Endothelial cell of umbilical vein (primary cell): ENCODE measurements around the gene GVQW3. TPM values are rescaled to one million over a fixed set of nuclear protein-coding genes. Genes with fewer than 3 reads are reported as not detected.

Experiments
- BruUV-seq: library from RNA; stranded (reverse); fragments of 400-500 nt; replicated peaks from 2 replicates; lab custom pipeline; 2021; lab: Mats Ljungman, UMichigan
- CTCF ChIA-PET: fragments of 300-600, 350-600 bp; sonication (Branson Sonifier 250); formaldehyde crosslinking; loops from one replicate; lab custom pipeline; 2021; ENCODE audit warnings: antibody characterized with exemption, inconsistent platforms; lab: Charles Lee
- POLR2A ChIA-PET: fragments of 300-600, 350-600 bp; sonication (Branson Sonifier 250); formaldehyde crosslinking; loops from one replicate; lab custom pipeline; 2021; ENCODE audit warnings: antibody characterized with exemption, inconsistent platforms; lab: Charles Lee
- DNase-seq: peaks from one replicate; pipeline ENCODE4 v3.0.0-alpha.2; 2011; ENCODE audit warnings: low read depth, low spot score
- FAIRE-seq: peaks from 2 replicates; lab custom pipeline; 2011; peaks lifted over from hg19 to GRCh38; lab: Jason Lieb, UNC
- H2AFZ ChIP-seq: 2 replicates; pipeline ENCODE4 v1.6.0; 2012; ENCODE audit warnings: low read depth, low read length, control low read depth, inconsistent platforms
- H3K27ac ChIP-seq: 2 replicates; pipeline ENCODE4 v1.5.1; 2011; ENCODE audit warnings: low read depth, mild to moderate bottlenecking, control low read depth, low read length, moderate library complexity; ENCODE audit not compliant: insufficient read depth
- H3K27me3 ChIP-seq, 2 experiments: 2 replicates each; pipeline versions ENCODE4 v1.6.0 to v1.6.1; 2011; ENCODE audit warnings: low read length in 2 of 2, mixed read lengths in 1 of 2; ENCODE audit not compliant: control insufficient read depth in 2 of 2, insufficient read depth in 2 of 2
- H3K36me3 ChIP-seq, 2 experiments: 2 replicates in 1 of 2; 3 replicates in 1 of 2; pipeline ENCODE4 v1.5.1; 2011; ENCODE audit warnings: low read length in 2 of 2, mild to moderate bottlenecking in 1 of 2, moderate library complexity in 1 of 2; ENCODE audit not compliant: control insufficient read depth in 2 of 2, insufficient read depth in 2 of 2; ENCODE audit errors: extremely low read depth in 1 of 2
- H3K4me1 ChIP-seq: 3 replicates; pipeline ENCODE4 v1.5.1; 2011; ENCODE audit warnings: mild to moderate bottlenecking, low read length; ENCODE audit not compliant: control insufficient read depth, insufficient read depth; ENCODE audit errors: extremely low read depth
- H3K4me2 ChIP-seq: 2 replicates; pipeline ENCODE4 v1.6.1; 2011; ENCODE audit warnings: low read length, control low read depth, mixed read lengths; ENCODE audit not compliant: insufficient read depth
- H3K4me3 ChIP-seq, 3 experiments: fragments of 200-600 bp in 1 of 3; sonication (generic), shearing (Covaris generic) in 1 of 3; replicated peaks in 1 of 3; 2 replicates each; pipeline ENCODE4 v1.5.1; 2011 to 2016; ENCODE audit warnings: control low read depth in 3 of 3, low read length in 3 of 3, mild to moderate bottlenecking in 2 of 3, inconsistent platforms in 1 of 3, low read depth in 1 of 3, moderate library complexity in 1 of 3; ENCODE audit not compliant: insufficient read depth in 1 of 3
- H3K79me2 ChIP-seq: 2 replicates; pipeline ENCODE4 v1.6.0; 2012; ENCODE audit warnings: low read length, inconsistent platforms; ENCODE audit not compliant: control insufficient read depth, insufficient read depth
- H3K9ac ChIP-seq: replicated peaks from 2 replicates; pipeline ENCODE3; 2011; ENCODE audit warnings: low read length, control low read depth; ENCODE audit not compliant: insufficient read depth; ENCODE audit errors: extremely low read depth
- H3K9me1 ChIP-seq: replicated peaks from 3 replicates; pipeline ENCODE4 v1.6.0; 2011; ENCODE audit warnings: mild to moderate bottlenecking, low read length; ENCODE audit not compliant: control insufficient read depth, insufficient read depth; ENCODE audit errors: extremely low read depth
- H3K9me3 ChIP-seq: replicated peaks from 2 replicates; pipeline ENCODE4 v1.5.1; 2012; ENCODE audit warnings: low read length, inconsistent platforms; ENCODE audit not compliant: control insufficient read depth, insufficient read depth
- H4K20me1 ChIP-seq: replicated peaks from 2 replicates; pipeline ENCODE3; 2011; ENCODE audit warnings: mild to moderate bottlenecking, low read length; ENCODE audit not compliant: control insufficient read depth, insufficient read depth; ENCODE audit errors: extremely low read depth
- EZH2 ChIP-seq: IDR thresholded peaks from 2 replicates; pipeline ENCODE4 v1.6.1; 2012; ENCODE audit warnings: borderline replicate concordance, low read depth, mild to moderate bottlenecking, moderate library complexity, low read length, inconsistent platforms; ENCODE audit not compliant: severe bottlenecking
- FOS ChIP-seq: IDR thresholded peaks from 2 replicates; pipeline ENCODE4 v1.6.1; 2011; ENCODE audit warnings: mild to moderate bottlenecking, low read length, moderate library complexity, borderline replicate concordance; ENCODE audit not compliant: insufficient read depth
- GATA2 ChIP-seq: IDR thresholded peaks from 2 replicates; pipeline ENCODE4 v1.7.0; 2011; ENCODE audit warnings: low read depth, mild to moderate bottlenecking, moderate library complexity, mixed read lengths, low read length; ENCODE audit not compliant: insufficient read length, insufficient read depth
- JUN ChIP-seq: IDR thresholded peaks from 2 replicates; pipeline ENCODE4 v1.6.1; 2011; ENCODE audit warnings: borderline replicate concordance, low read depth; ENCODE audit not compliant: insufficient read length, insufficient read depth
- MYC ChIP-seq: IDR thresholded peaks from one replicate; pipeline ENCODE4 v1.6.1; 2011; ENCODE audit warnings: mild to moderate bottlenecking, low read depth, low read length
- POLR2A ChIP-seq: IDR thresholded peaks from 2 replicates; pipeline ENCODE4 v1.6.1; 2012; ENCODE audit warnings: low read depth, mild to moderate bottlenecking, control low read depth, low read length
- POLR2AphosphoS5 ChIP-seq: IDR thresholded peaks from 2 replicates; pipeline ENCODE4 v1.6.1; 2012; ENCODE audit warnings: low read depth, mild to moderate bottlenecking, control low read depth, low read length, moderate library complexity; ENCODE audit not compliant: insufficient read depth
- dilution Hi-C: fragments of 300-500 bp; cut with MboI; formaldehyde crosslinking; loops from one replicate; pipeline ENCODE4 v1.15.0; 2019; ENCODE audit warnings: low sequenced_read_pairs; ENCODE audit not compliant: extremely low pct_ligation_motif_present
- intact Hi-C: fragments of 100-400 bp; cut with micrococcal nuclease; formaldehyde crosslinking; loops from one replicate; pipeline ENCODE4 v1.10.0; 2022
- polyA plus RNA-seq, 4 experiments: library from polyadenylated mRNA; depleted of rRNA in 3 of 4; stranded (reverse) in 3 of 4; unstranded in 1 of 4; fragments of >200 nt; gene quantifications; 2 replicates each; pipeline versions ENCODE4 v1.2.1 to v1.2.3, GENCODE V29; 2011 to 2012; ENCODE audit warnings: missing spikeins in 1 of 4
- total RNA-seq: library from RNA; stranded (reverse); gene quantifications from 2 replicates; pipeline ENCODE4 v1.2.3, GENCODE V29; 2021
- TF ChIP-seq, protein P1 (sequence below): IDR thresholded peaks from 2 replicates; pipeline ENCODE4 v1.6.1; 2011; ENCODE audit not compliant: insufficient read depth, insufficient read length
- TF ChIP-seq, protein P2 (sequence below), 2 donors: IDR thresholded peaks; 1 replicate in 1 of 2; 2 replicates in 1 of 2; pipeline ENCODE4 v1.5.1; 2011; ENCODE audit warnings: low read length in 2 of 2, mild to moderate bottlenecking in 2 of 2, moderate library complexity in 2 of 2, control low read depth in 1 of 2, inconsistent platforms in 1 of 2, low read depth in 1 of 2; ENCODE audit not compliant: insufficient read depth in 1 of 2; ENCODE audit errors: extremely low read depth in 1 of 2

GVQW3 gene
- total and polyA plus RNA-seq, 2 donors (not counting 3 experiments of a cell fraction or from before 2014, with no cell fraction given) = 1.0 to 2.8 TPM

DNA sequence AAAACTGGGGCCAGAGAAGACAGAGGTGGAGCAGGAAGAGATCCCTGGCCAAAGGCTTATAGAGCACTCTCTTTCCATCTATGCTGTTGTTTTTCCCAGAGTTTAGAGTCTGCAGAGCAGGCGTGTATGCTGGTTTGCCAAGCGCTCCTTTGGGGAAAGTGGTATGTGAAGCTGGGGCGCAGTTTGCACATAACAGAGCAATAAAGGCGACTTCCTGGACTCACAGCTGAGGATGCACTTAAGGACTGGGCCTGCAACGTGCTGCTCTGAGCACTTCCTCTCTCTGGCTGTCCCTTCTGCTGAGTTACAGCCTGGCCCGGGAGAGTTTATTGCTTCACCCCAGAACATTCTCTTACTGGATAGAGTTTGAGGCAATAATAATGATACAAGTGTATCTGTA, 41.9 kb upstream of the GVQW3 start:
- Histone ChIP-seq H3K36me3 (no peaks in the 10 kb centered on the region), H3K27me3 (no peaks in the 10 kb centered on the region), H3K9me3 (no peaks in the 10 kb centered on the region), H3K79me2 (no peaks in the 10 kb centered on the region), H3K9me1 (no peaks in the 10 kb centered on the region), H3K27ac (no peak overlapping the region), H3K4me3 (no peak overlapping the region), H4K20me1 (no peaks in the 10 kb centered on the region), H3K4me1 (no peaks in the 10 kb centered on the region), H3K9ac (no peak overlapping the region), H3K4me2 (no peak overlapping the region), H2AFZ (no peak overlapping the region)
- no TSS peak for BruUV-seq
- DNase-seq = peak; percentile 7
- dilution Hi-C loops = no loop called here
- intact Hi-C loops = no loop called here
- ChIA-PET CTCF (interaction anchor here (1.5 kb wide), 1 partner anchor 173 kb away, joined by 6 read pairs; no protein-coding TSS in a partner anchor), POLR2A (no interaction called here)
- FAIRE-seq = no peak
- TF ChIP-seq FOS (no peak), POLR2A (no peak), EZH2 (no peak), POLR2AphosphoS5 (no peak), JUN (no peak), GATA2 (no peak), MYC (no peak)
- TF ChIP-seq, protein P1, sequence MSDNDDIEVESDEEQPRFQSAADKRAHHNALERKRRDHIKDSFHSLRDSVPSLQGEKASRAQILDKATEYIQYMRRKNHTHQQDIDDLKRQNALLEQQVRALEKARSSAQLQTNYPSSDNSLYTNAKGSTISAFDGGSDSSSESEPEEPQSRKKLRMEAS = no peak
- TF ChIP-seq, protein P2, sequence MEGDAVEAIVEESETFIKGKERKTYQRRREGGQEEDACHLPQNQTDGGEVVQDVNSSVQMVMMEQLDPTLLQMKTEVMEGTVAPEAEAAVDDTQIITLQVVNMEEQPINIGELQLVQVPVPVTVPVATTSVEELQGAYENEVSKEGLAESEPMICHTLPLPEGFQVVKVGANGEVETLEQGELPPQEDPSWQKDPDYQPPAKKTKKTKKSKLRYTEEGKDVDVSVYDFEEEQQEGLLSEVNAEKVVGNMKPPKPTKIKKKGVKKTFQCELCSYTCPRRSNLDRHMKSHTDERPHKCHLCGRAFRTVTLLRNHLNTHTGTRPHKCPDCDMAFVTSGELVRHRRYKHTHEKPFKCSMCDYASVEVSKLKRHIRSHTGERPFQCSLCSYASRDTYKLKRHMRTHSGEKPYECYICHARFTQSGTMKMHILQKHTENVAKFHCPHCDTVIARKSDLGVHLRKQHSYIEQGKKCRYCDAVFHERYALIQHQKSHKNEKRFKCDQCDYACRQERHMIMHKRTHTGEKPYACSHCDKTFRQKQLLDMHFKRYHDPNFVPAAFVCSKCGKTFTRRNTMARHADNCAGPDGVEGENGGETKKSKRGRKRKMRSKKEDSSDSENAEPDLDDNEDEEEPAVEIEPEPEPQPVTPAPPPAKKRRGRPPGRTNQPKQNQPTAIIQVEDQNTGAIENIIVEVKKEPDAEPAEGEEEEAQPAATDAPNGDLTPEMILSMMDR (IDR thresholded peaks at IDR 0.05; ENCODE audit: extremely low read depth in 1 of 2, insufficient read depth in 1 of 2, low read depth in 1 of 2, low read length in 2 of 2) = no peak
